Glutamatergic neuron (in vitro differentiated cells): ENCODE data around the gene AK8. TPM values are rescaled to one million over a fixed set of nuclear protein-coding genes. Genes with fewer than 3 reads are reported as not detected.

ENCODE experiments used
- DNase-seq: peaks from one replicate; pipeline ENCODE4 v3.0.0; 2022
- H3K27ac Mint-ChIP-seq: one replicate; pipeline ENCODE4 v1.8.0; 2020; ENCODE audit warnings: mild to moderate bottlenecking, mixed read lengths, inconsistent platforms; ENCODE audit not compliant: unreplicated experiment
- H3K27me3 Mint-ChIP-seq: one replicate; pipeline ENCODE4 v1.8.0; 2020; ENCODE audit warnings: mild to moderate bottlenecking, moderate library complexity, mixed read lengths, inconsistent platforms; ENCODE audit not compliant: unreplicated experiment
- H3K36me3 Mint-ChIP-seq: one replicate; pipeline ENCODE4 v1.8.0; 2020; ENCODE audit warnings: mild to moderate bottlenecking, mixed read lengths, inconsistent platforms; ENCODE audit not compliant: unreplicated experiment
- H3K4me1 Mint-ChIP-seq: one replicate; pipeline ENCODE4 v1.8.0; 2020; ENCODE audit warnings: mild to moderate bottlenecking, low read depth, mixed read lengths, inconsistent platforms; ENCODE audit not compliant: unreplicated experiment
- H3K4me3 Mint-ChIP-seq: one replicate; pipeline ENCODE4 v1.8.0; 2020; ENCODE audit warnings: mild to moderate bottlenecking, mixed read lengths, inconsistent platforms; ENCODE audit not compliant: unreplicated experiment
- H3K9me3 Mint-ChIP-seq: one replicate; pipeline ENCODE4 v1.8.0; 2020; ENCODE audit warnings: mild to moderate bottlenecking, moderate library complexity, mixed read lengths, inconsistent platforms; ENCODE audit not compliant: unreplicated experiment
- total RNA-seq: library from RNA; stranded (reverse); fragmentation: NEBNext Ultra II Directional; extraction: Animal tissue kit (Norgen Biotek cat#: 25700); gene quantifications from one replicate; pipeline ENCODE4 v1.2.1, GENCODE V29; 2021; ENCODE audit not compliant: unreplicated experiment
- TF ChIP-seq, protein P1 (sequence below): fragments of 200-600 bp; sonication (generic); IDR thresholded peaks from one replicate; pipeline ENCODE4 v1.5.0; 2021; ENCODE audit not compliant: partially characterized antibody, unreplicated experiment

AK8 gene
- total RNA-seq, 1 donor from 2014 or later = 0.44 TPM

DNA sequence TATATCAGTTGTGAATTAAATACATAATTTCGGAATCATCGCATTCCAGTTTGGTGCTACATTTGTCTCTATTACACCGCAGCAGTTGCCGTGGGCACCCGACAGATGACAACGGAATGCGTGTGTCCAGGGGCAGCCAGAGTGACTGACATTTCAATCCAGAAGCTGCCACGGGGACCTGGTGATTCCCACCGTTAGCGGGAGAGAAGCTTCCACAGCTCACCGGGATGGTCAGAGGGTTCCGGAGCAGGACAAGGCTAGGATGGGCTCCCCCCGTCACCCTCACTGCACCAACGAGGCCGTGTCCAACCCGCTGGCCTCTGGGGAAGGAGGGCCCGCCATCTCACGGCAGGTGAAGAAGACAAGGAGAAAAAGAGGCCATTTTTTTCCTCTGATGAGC lies 121.1 kb downstream of the AK8 start:
- peaks cover 2% of the 10 kb centered on the region for H3K27me3 Mint-ChIP-seq
- H3K27ac Mint-ChIP-seq = no peak overlapping the region
- no peaks in the 10 kb centered on the region for H3K36me3 Mint-ChIP-seq
- DNase-seq = no peak
- H3K4me3 Mint-ChIP-seq = no peak overlapping the region
- H3K9me3 Mint-ChIP-seq = peaks cover 3% of the 10 kb centered on the region
- H3K4me1 Mint-ChIP-seq = no peaks in the 10 kb centered on the region
- TF ChIP-seq, protein P1, sequence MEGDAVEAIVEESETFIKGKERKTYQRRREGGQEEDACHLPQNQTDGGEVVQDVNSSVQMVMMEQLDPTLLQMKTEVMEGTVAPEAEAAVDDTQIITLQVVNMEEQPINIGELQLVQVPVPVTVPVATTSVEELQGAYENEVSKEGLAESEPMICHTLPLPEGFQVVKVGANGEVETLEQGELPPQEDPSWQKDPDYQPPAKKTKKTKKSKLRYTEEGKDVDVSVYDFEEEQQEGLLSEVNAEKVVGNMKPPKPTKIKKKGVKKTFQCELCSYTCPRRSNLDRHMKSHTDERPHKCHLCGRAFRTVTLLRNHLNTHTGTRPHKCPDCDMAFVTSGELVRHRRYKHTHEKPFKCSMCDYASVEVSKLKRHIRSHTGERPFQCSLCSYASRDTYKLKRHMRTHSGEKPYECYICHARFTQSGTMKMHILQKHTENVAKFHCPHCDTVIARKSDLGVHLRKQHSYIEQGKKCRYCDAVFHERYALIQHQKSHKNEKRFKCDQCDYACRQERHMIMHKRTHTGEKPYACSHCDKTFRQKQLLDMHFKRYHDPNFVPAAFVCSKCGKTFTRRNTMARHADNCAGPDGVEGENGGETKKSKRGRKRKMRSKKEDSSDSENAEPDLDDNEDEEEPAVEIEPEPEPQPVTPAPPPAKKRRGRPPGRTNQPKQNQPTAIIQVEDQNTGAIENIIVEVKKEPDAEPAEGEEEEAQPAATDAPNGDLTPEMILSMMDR = no peak

DNA sequence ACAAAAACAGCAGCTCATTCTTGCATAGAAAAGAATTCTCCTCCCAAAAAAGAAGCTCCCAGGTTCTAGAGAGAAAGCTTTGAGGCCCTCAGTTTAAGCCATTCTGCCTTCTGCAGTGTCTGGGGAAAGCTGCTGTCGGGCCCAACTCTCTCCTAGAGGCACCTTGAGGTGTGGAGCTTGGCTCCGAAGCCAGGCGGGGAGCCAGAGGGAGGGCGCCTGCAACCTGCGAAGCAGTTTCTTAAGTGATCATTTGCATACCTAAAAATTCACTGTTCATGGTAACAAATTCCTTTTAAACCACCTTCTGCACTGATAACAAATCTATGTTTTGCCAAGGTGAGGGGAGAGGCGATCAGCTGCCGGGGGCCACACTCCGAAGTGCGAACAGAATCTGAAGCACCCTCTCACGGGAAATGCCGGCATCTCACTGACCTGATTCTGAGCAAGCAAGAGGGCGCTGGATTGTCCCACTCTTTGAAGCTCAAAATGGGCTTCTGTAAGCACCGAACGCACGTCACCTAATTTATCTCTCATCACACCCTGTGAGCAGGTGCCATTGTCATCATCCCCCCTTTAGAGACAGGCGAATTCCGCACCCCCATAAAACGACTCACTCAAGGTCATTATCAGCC lies 121.8 kb downstream of the AK8 start:
- peaks cover 3% of the 10 kb centered on the region for H3K9me3 Mint-ChIP-seq
- no peak for DNase-seq
- H3K27ac Mint-ChIP-seq = no peak overlapping the region
- peaks cover 2% of the 10 kb centered on the region for H3K27me3 Mint-ChIP-seq
- no peaks in the 10 kb centered on the region for H3K36me3 Mint-ChIP-seq
- TF ChIP-seq, protein P1 = no peak
- H3K4me1 Mint-ChIP-seq = no peaks in the 10 kb centered on the region
- no peak overlapping the region for H3K4me3 Mint-ChIP-seq

DNA sequence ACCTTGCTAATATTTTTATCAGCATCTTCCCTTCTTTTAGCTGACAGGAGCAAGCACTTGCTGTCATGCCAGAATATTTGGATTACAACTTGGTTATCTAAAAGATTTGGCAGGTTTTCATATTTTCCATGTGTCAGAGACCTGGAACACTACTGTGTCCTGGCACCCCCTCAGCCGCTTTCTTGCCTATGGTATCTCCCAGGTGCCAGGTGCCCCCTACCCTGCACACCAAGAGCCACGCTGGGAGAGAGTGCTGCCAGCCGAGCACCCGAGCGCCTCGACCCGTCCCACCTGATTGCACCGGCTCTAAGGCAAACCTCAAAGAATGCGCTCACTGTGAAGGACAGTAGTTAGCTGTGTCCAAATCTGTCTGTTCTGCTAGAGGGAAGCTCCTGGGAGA lies 123.0 kb downstream of the AK8 start:
- Mint-ChIP-seq H3K27me3 (peaks cover 2% of the 10 kb centered on the region), H3K4me3 (no peak overlapping the region), H3K9me3 (peaks cover 3% of the 10 kb centered on the region), H3K36me3 (no peaks in the 10 kb centered on the region), H3K4me1 (no peaks in the 10 kb centered on the region), H3K27ac (no peak overlapping the region)
- DNase-seq = no peak
- TF ChIP-seq, protein P1 = no peak

DNA sequence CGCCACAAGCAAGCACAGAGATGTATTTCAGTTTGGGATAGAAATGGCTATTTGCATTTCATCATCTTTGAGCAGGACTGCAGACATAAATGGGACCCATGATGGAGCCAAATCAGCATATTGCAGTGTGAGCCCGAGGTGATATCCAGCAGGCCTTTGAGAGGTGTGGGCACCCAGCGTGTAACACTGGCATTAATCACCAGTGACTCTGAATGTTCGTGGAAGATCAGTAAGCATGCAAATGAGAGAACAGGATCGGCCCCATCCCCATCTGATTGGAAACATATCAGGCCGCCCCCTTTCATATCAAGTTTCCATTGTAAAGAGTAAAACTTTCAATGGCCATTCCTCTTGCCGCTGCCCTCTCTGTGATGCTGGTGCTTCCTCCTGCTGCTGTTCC lies 123.8 kb downstream of the AK8 start:
- Mint-ChIP-seq H3K36me3 (no peaks in the 10 kb centered on the region), H3K27ac (no peak overlapping the region), H3K4me1 (no peaks in the 10 kb centered on the region)

DNA sequence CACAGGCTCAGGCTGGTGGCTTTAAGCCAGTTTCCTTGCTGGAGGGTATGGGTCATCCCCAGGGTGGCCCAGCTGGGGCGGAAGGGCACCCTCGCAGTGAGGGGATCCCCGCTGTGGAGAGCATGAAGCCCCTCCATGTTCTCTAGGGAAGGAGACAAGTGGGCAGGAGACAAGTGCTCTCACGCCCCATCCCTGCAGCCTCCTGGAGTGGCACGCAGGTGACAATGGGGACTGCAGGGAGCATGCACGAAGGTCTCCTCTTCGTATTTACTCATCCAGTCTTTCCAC lies 124.5 kb downstream of the AK8 start:
- H3K4me3 Mint-ChIP-seq = no peak overlapping the region
- DNase-seq = no peak
- peaks cover 2% of the 10 kb centered on the region for H3K27me3 Mint-ChIP-seq

More for the DNA sequence above, 123.8 kb downstream of the AK8 start:
- DNase-seq = no peak
- peaks cover 2% of the 10 kb centered on the region for H3K27me3 Mint-ChIP-seq
- H3K9me3 Mint-ChIP-seq = peaks cover 3% of the 10 kb centered on the region
- no peak overlapping the region for H3K4me3 Mint-ChIP-seq
- TF ChIP-seq, protein P1 = no peak

More for the DNA sequence above, 124.5 kb downstream of the AK8 start:
- no peaks in the 10 kb centered on the region for H3K4me1 Mint-ChIP-seq
- H3K27ac Mint-ChIP-seq = no peak overlapping the region
- TF ChIP-seq, protein P1 = no peak
- no peaks in the 10 kb centered on the region for H3K36me3 Mint-ChIP-seq
- peaks cover 3% of the 10 kb centered on the region for H3K9me3 Mint-ChIP-seq
